OCI-LY7 (cell line): ENCODE results near the gene CD9. TPM values are rescaled to one million over a fixed set of nuclear protein-coding genes. Genes with fewer than 3 reads are reported as not detected.

Source experiments
- BruUV-seq: library from RNA; stranded (reverse); fragments of 400-500 nt; replicated peaks from 2 replicates; lab custom pipeline; 2021; lab: Mats Ljungman, UMichigan
- CTCF ChIA-PET: fragments of 300-600 bp; sonication (Branson Sonifier 250); formaldehyde crosslinking; loops from one replicate; lab custom pipeline; 2022; ENCODE audit warnings: antibody characterized with exemption; ENCODE audit not compliant: unreplicated experiment; lab: Charles Lee
- POLR2A ChIA-PET: fragments of 300-600 bp; sonication (Branson Sonifier 250); formaldehyde crosslinking; loops from one replicate; lab custom pipeline; 2022; ENCODE audit warnings: antibody characterized with exemption; lab: Charles Lee
- DNase-seq: peaks from one replicate; pipeline ENCODE4 v3.0.0-alpha.2; 2015; ENCODE audit warnings: low spot score
- H2AFZ ChIP-seq: fragments of 200-600 bp; sonication (generic), shearing (Covaris generic); 2 replicates; pipeline ENCODE4 v1.6.1; 2014; ENCODE audit warnings: mild to moderate bottlenecking, antibody characterized with exemption, low read length, moderate library complexity
- H3K27ac ChIP-seq: fragments of 200-600 bp; sonication (generic); 2 replicates; pipeline ENCODE4 v1.5.1; 2014; ENCODE audit warnings: mixed run types, low read depth, mild to moderate bottlenecking, moderate library complexity, low read length, inconsistent platforms; ENCODE audit not compliant: poor library complexity, severe bottlenecking
- H3K36me3 ChIP-seq: fragments of 200-600 bp; sonication (generic); 2 replicates; pipeline ENCODE4 v1.6.1; 2014; ENCODE audit warnings: mild to moderate bottlenecking, antibody characterized with exemption, low read length, moderate library complexity, mixed read lengths; ENCODE audit not compliant: insufficient read depth
- H3K4me1 ChIP-seq: fragments of 200-600 bp; sonication (generic); 2 replicates; pipeline ENCODE4 v1.5.1; 2014; ENCODE audit warnings: mild to moderate bottlenecking, low read length; ENCODE audit not compliant: insufficient read depth, poor library complexity, severe bottlenecking
- H3K4me2 ChIP-seq: fragments of 200-600 bp; sonication (generic); 2 replicates; pipeline ENCODE4 v1.6.1; 2014; ENCODE audit warnings: mild to moderate bottlenecking, low read length
- H3K4me3 ChIP-seq: fragments of 200-600 bp; sonication (generic); 2 replicates; pipeline ENCODE4 v1.5.1; 2014; ENCODE audit warnings: mild to moderate bottlenecking, low read depth, low read length; ENCODE audit not compliant: poor library complexity, severe bottlenecking
- H3K79me2 ChIP-seq: fragments of 200-600 bp; sonication (generic); 2 replicates; pipeline ENCODE4 v1.6.1; 2016; ENCODE audit warnings: low read depth, mild to moderate bottlenecking, low read length, moderate library complexity, mixed read lengths; ENCODE audit not compliant: insufficient read depth
- H3K9me2 ChIP-seq: fragments of 200-600 bp; sonication (generic); 2 replicates; pipeline ENCODE4 v1.6.1; 2016; ENCODE audit warnings: mild to moderate bottlenecking, low read length, mixed read lengths; ENCODE audit not compliant: insufficient read depth
- H3K9me3 ChIP-seq: fragments of 200-600 bp; sonication (generic); 2 replicates; pipeline ENCODE4 v1.6.1; 2014; ENCODE audit warnings: mild to moderate bottlenecking, mixed run types, low read length, mixed read lengths
- H4K20me1 ChIP-seq: fragments of 200-600 bp; sonication (generic); 2 replicates; pipeline ENCODE4 v1.6.1; 2014; ENCODE audit warnings: mild to moderate bottlenecking, antibody characterized with exemption, low read length, moderate library complexity, mixed read lengths; ENCODE audit not compliant: insufficient read depth
- CTCF ChIP-seq: fragments of 200-600 bp; sonication (generic); conservative IDR thresholded peaks from 2 replicates; pipeline ENCODE4 v1.5.1; 2014; ENCODE audit warnings: mild to moderate bottlenecking, antibody characterized with exemption, low read length, moderate library complexity, mixed read lengths
- EZH2phosphoT487 ChIP-seq: fragments of 200-600 bp; sonication (generic); IDR thresholded peaks from 2 replicates; pipeline ENCODE4 v1.6.1; 2018; ENCODE audit warnings: low read depth, borderline replicate concordance, mild to moderate bottlenecking, mixed run types, antibody characterized with exemption, low read length, moderate library complexity, mixed read lengths
- intact Hi-C: fragments of 100-400 bp; cut with micrococcal nuclease; formaldehyde crosslinking; loops from one replicate; pipeline ENCODE4 v1.10.0; 2022; ENCODE audit not compliant: unreplicated experiment
- total RNA-seq, 2 experiments: library from RNA; depleted of rRNA in 1 of 2; stranded (reverse); fragments of >200 nt in 1 of 2; shearing (Covaris generic) in 1 of 2; gene quantifications; 2 replicates each; pipeline ENCODE4 v1.2.3, GENCODE V29; 2014 to 2022

Gene CD9
- total RNA-seq, 2 experiments from 2014 or later: not detected

- no TSS peak for BruUV-seq
- H3K79me2 ChIP-seq: no peaks in the 10 kb centered on the region
- H3K9me3 ChIP-seq: no peaks in the 10 kb centered on the region
- ChIA-PET CTCF (no interaction called here), POLR2A (interaction anchor here (0.6 kb wide), 1 partner anchor 29 kb away, joined by 8 read pairs; no protein-coding TSS in a partner anchor)
- H2AFZ ChIP-seq: no peak overlapping the region
- no peaks in the 10 kb centered on the region for H3K9me2 ChIP-seq
- intact Hi-C loops: no loop called here
- DNase-seq: no peak
- no peak overlapping the region for H3K4me3 ChIP-seq
- no peak overlapping the region for H3K4me2 ChIP-seq
- no peaks in the 10 kb centered on the region for H3K36me3 ChIP-seq
- no peaks in the 10 kb centered on the region for H4K20me1 ChIP-seq
- H3K27ac ChIP-seq: no peak overlapping the region
- no peak for TF ChIP-seq EZH2phosphoT487
- no peak for TF ChIP-seq CTCF
- no peaks in the 10 kb centered on the region for H3K4me1 ChIP-seq
Observed at GRCh38 chr12:6165395-6165794, 34.8 kb upstream of the CD9 start.

- no TSS peak for BruUV-seq
- Histone ChIP-seq H3K4me3 (no peak overlapping the region), H4K20me1 (no peaks in the 10 kb centered on the region), H3K79me2 (no peaks in the 10 kb centered on the region), H2AFZ (no peak overlapping the region), H3K36me3 (no peaks in the 10 kb centered on the region), H3K4me2 (no peak overlapping the region), H3K9me2 (no peaks in the 10 kb centered on the region), H3K27ac (no peak overlapping the region), H3K4me1 (no peaks in the 10 kb centered on the region), H3K9me3 (no peaks in the 10 kb centered on the region)
- TF ChIP-seq EZH2phosphoT487 (no peak), CTCF (no peak)
- ChIA-PET POLR2A (interaction anchor here (1.1 kb wide), 1 partner anchor 78 kb away, joined by 5 read pairs; no protein-coding TSS in a partner anchor), CTCF (no interaction called here)
- intact Hi-C loops: no loop called here
- DNase-seq: no peak
Observed at GRCh38 chr12:6166808-6167207, 33.4 kb upstream of the CD9 start.

GRCh38 chr12:6167327-6168280 lies 32.6 kb upstream of the CD9 start:
- Histone ChIP-seq H3K4me3 (no peak overlapping the region), H3K9me3 (no peaks in the 10 kb centered on the region), H3K4me1 (no peaks in the 10 kb centered on the region), H2AFZ (no peak overlapping the region), H3K27ac (no peak overlapping the region), H3K4me2 (no peak overlapping the region), H3K9me2 (no peaks in the 10 kb centered on the region), H3K36me3 (no peaks in the 10 kb centered on the region), H3K79me2 (no peaks in the 10 kb centered on the region), H4K20me1 (no peaks in the 10 kb centered on the region)
- intact Hi-C loops: no loop called here
- no peak for DNase-seq
- BruUV-seq: no TSS peak
- CTCF ChIA-PET: no interaction called here
- no peak for TF ChIP-seq EZH2phosphoT487
- no peak for TF ChIP-seq CTCF
- POLR2A ChIA-PET: interaction anchor here (1.1 kb wide), 1 partner anchor 79 kb away, joined by 5 read pairs; no protein-coding TSS in a partner anchor
